Duodenal mucosa (tissue), 2 donors: ENCODE results near the gene RASGEF1C.
"Not testable (repeated sequence)": the region's sequence is repeated elsewhere in the genome, so short reads cannot be mapped to it uniquely, and the experiment has no call there.

ENCODE experiments used
- H3K27ac ChIP-seq: one replicate; pipeline ENCODE4 v1.7.0; 2013; ENCODE audit warnings: low read depth, low read length
- H3K27me3 ChIP-seq, 2 donors: one replicate each; pipeline ENCODE4 v1.7.0; 2013; ENCODE audit warnings: low read length in 2 of 2, control low read depth in 1 of 2; ENCODE audit not compliant: insufficient read depth in 2 of 2, control insufficient read depth in 1 of 2
- H3K36me3 ChIP-seq, 2 donors: one replicate each; pipeline ENCODE4 v1.7.0; 2013; ENCODE audit warnings: low read length in 2 of 2, control low read depth in 1 of 2; ENCODE audit not compliant: insufficient read depth in 2 of 2, control insufficient read depth in 1 of 2
- H3K4me1 ChIP-seq, 2 donors: one replicate each; pipeline ENCODE4 v1.7.0; 2013; ENCODE audit warnings: low read length in 2 of 2, control low read depth in 1 of 2; ENCODE audit not compliant: insufficient read depth in 2 of 2, control insufficient read depth in 1 of 2
- H3K4me3 ChIP-seq, 2 donors: one replicate each; pipeline ENCODE4 v1.7.0; 2013; ENCODE audit warnings: low read length in 2 of 2, low read depth in 1 of 2
- H3K9ac ChIP-seq, 2 donors: one replicate each; pipeline ENCODE4 v1.7.0; 2013; ENCODE audit warnings: low read length in 2 of 2, low read depth in 1 of 2
- H3K9me3 ChIP-seq, 2 donors: one replicate each; pipeline ENCODE4 v1.7.0; 2013; ENCODE audit warnings: low read length in 2 of 2, control low read depth in 1 of 2; ENCODE audit not compliant: control insufficient read depth in 1 of 2

RASGEF1C gene

DNA sequence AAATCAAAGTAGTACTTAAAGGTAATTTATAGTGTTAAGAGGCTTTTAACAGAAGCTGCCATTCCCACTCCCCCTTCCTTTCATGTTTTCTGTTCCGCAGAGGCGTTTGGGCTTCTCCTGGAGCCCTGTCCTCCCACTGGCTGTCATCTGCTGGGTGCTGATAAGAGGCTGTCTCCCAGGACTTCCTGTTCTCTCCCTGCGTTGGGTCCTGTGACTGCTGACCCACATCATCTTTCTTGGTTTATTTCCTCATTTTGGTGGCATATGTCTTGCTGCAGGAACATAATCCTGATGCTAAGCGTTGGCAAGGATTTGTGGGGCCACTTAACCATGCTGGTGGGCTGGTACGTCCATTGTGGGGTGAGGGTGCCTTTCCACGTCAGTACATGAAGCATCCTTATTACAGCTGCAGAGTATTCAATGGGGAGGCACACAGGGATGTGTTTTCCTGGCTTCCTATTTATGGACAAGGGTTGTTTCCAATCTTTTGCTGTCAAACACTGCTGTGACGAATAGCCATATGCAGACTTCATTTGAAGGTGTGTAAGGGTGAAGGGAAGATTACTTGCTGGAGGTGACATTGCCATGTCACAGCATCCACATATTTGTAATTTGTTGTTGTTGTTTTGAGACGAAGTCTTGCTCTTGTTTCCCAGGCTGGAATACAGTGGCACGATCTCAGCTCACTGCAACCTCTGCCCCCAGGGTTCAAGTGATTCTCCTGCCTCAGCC is 115.2 kb downstream of the RASGEF1C start:
- Histone ChIP-seq H3K9ac (no peak overlapping the region), H3K4me3 (no peak overlapping the region), H3K36me3 (no peaks in the 10 kb centered on the region), H3K27me3 (no peaks in the 10 kb centered on the region), H3K9me3 (no peaks in the 10 kb centered on the region), H3K27ac (no peak overlapping the region), H3K4me1 (peaks cover 0 to 8% of the 10 kb centered on the region in 2 donors)

DNA sequence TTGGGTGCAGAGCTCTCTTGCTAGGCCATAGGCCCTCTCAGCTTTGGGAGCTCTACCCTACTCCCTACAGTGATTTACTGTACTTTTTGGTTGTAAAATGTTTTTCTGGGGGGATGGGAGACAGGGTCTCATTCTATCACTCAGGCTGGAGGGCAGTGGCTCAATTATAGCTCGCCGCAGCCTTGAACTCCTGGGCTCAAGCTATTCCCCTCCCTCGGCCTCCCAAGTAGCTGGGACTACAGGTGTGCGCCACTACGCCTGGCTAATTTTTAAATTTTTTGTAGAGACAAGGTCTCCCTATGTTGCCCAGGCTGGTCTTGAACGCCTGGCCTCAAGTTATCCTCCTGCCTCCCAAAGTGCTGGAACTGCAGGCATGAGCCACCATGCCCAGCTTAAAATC is 115.8 kb downstream of the RASGEF1C start:
- H3K4me1 ChIP-seq, result peaks cover 0 to 8% of the 10 kb centered on the region in 2 donors
- H3K27me3 ChIP-seq, result no peaks in the 10 kb centered on the region
- no peak overlapping the region for H3K4me3 ChIP-seq
- no peak overlapping the region for H3K9ac ChIP-seq
- H3K9me3 ChIP-seq, result no peaks in the 10 kb centered on the region
- H3K27ac ChIP-seq, result no peak overlapping the region
- H3K36me3 ChIP-seq, result no peaks in the 10 kb centered on the region

DNA sequence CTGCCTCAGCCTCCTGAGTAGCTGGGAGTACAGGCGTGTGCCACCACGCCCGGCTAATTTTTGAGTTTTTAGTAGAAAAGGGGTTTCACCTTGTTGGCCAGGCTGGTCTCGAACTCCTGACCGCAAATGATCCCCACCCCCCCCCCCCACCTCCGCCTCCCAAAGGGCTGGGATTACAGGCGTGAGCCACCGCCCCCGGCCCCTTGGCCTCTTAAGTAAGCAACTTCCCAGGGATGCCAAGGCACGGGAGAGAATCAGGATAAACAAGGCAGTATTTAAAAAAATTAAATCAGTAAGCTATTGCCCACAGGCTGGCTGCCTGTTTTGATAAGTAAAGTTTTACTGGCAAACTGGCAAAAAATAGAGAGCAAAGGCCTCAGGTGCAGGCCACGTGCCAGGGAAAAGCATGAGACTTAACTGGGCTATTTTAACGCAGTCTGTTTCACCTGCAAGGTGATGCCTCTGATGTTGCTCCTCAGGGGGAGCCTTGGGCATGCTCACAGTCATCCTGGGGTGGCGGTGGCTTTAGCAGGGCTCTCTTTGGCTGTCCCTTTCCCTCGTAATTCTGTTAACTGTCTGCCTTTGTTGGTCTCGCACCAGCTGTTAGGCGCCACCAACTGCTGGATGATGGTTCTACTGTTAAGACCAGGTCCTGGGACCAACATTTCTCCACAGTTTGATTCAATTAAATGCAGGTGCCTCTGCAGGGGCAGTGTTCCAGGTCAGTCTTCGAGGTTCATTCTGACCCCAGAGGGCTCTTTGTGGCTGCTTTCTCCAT is 118.1 kb downstream of the RASGEF1C start:
- no peak overlapping the region for H3K9ac ChIP-seq
- H3K27ac ChIP-seq, result no peak overlapping the region
- H3K36me3 ChIP-seq, result no peaks in the 10 kb centered on the region
- H3K4me1 ChIP-seq, result peaks cover 0 to 8% of the 10 kb centered on the region in 2 donors
- peak overlapping the region in 1 of 2 donors; percentile 65 for H3K4me3 ChIP-seq
- H3K9me3 ChIP-seq, result no peaks in the 10 kb centered on the region
- no peaks in the 10 kb centered on the region for H3K27me3 ChIP-seq

DNA sequence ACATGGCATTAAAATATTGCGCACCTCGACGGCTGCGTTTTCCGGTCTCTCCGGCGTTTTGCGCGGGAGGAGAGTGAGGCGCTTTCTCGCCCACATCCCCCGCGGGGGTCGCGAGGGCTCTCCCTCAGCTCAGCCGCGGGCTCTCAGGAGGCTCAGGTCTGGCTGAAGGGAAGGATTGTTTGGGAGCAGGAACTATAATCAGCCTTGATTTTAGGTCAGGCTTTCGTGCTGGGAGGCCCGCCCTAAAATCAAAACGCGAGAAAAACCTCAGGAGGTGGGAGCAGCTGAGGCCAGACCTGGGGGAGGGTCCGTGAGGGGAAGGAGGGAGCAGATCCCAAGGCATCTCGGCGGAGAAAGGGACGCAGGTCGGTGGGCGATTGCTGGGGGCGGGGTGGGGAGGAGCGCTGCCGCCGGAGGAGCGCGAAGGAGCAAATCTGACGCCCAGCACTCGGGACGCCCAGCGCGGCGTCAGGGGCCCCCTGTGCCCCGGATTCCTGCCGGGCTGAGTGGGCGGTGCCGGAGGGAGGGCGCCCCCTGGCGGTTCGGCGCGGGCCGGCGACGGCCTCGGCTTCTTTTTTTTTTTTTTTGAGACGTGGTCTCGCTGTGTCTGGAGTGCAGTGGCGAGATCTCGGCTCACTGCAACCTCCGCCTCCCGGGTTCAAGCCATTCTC is 118.8 kb downstream of the RASGEF1C start:
- no peaks in the 10 kb centered on the region for H3K9me3 ChIP-seq
- peaks cover 0 to 10% of the 10 kb centered on the region in 2 donors for H3K4me1 ChIP-seq
- H3K27me3 ChIP-seq, result no peaks in the 10 kb centered on the region
- H3K9ac ChIP-seq, result peak overlapping the region; percentile 35 to 64
- peak overlapping the region; percentile 60 to 65 for H3K4me3 ChIP-seq
- no peaks in the 10 kb centered on the region for H3K36me3 ChIP-seq
- peak overlapping the region; percentile 36 for H3K27ac ChIP-seq

DNA sequence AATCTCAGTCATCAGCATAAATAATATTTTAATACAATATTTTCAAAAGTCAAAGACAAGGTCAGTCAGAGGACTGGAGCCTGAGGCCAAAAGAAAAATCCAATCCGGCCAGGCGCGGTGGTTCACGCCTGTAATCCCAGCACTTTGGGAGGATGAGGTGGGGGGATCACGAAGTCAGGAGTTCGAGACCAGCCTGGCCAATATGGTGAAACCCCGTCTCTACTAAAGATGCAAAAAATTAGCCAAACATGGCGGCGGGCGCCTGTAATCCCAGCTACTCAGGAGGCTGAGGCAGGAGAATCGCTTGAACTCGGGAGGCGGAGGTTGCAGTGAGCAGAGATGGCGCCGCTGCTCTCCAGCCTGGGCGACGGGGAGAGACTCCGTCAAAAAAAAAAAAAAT is 119.4 kb downstream of the RASGEF1C start:
- H3K27ac ChIP-seq, H3K9ac ChIP-seq, H3K36me3 ChIP-seq, H3K27me3 ChIP-seq, H3K9me3 ChIP-seq, H3K4me3 ChIP-seq: not testable (repeated sequence)
- peaks cover 3 to 14% of the 10 kb centered on the region in 2 donors for H3K4me1 ChIP-seq

DNA sequence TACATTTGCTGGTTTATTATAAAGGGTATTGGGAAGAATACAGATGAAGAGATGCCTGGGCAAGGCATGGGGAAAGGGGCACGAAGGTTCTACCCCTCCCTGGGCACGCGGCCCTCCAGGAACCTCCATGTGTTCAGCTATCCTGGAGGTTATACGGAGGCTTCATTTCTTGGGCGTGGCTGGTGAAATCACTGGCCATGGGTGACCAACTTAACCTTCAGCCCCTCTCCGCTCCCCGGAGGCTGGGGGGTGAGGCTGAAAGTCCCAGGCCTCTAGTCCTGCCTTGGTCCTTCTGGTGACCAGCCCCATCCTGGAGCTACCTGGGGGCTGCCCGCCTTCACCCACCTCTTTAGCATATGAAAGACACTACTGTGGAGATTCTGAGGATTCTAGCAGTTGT is 120.5 kb downstream of the RASGEF1C start:
- Histone ChIP-seq H3K27ac (no peak overlapping the region), H3K9me3 (no peaks in the 10 kb centered on the region), H3K4me1 (peaks cover 5 to 15% of the 10 kb centered on the region in 2 donors), H3K4me3 (no peak overlapping the region), H3K36me3 (no peaks in the 10 kb centered on the region), H3K27me3 (no peaks in the 10 kb centered on the region), H3K9ac (no peak overlapping the region)

DNA sequence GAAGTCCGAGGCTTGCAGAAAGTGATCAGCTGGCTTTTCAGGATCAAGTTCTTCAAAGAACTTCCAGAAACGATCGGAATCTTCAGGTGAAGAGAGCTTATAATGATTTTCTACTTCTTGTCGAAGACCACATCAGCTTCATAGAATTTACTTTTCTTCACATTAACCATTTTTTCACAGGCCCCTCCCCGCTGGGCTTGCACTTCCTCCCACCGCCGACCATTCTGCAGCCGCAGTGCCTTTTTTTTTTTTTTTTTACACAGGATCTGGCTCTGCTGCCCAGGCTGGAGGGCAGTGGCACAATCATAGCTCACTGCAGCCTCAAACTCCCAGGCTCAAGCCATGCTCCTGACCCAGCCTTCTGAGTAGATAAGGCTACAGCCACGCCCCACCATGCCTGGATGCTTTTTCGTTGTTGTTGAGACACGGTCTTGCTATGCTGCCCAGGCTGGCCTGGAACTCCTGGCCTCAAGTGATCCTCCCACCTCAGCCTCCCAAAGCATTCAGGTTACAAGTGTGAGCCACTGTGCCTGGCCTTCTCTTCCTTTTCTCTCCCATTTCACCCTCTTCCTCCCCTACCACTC is 122.1 kb downstream of the RASGEF1C start:
- no peaks in the 10 kb centered on the region for H3K36me3 ChIP-seq
- no peak overlapping the region for H3K4me3 ChIP-seq
- H3K27me3 ChIP-seq, result no peaks in the 10 kb centered on the region
- no peak overlapping the region for H3K9ac ChIP-seq
- no peak overlapping the region for H3K27ac ChIP-seq
- H3K4me1 ChIP-seq, result peaks cover 5 to 15% of the 10 kb centered on the region in 2 donors
- H3K9me3 ChIP-seq, result no peaks in the 10 kb centered on the region

DNA sequence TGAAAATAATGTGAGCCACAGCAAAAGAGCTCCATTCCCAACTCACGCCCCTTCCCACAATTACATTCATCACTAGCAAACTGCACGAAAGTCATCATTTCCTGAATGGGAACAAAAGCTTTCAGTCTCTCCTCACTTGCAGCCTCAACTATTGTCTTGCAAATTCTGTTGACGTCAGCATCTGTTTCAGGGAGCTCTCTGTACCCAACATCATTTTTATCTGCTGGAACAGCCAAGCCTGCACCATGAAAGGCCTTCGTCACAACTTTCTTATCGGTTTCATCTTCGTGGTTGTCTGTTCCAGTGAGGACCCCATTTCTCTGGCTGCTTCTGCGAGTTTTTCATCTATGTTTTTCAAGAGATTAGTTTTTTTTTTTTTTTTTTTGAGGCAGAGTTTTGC is 123.2 kb downstream of the RASGEF1C start:
- H3K9me3 ChIP-seq, result no peaks in the 10 kb centered on the region
- H3K4me1 ChIP-seq, result peaks cover 5 to 7% of the 10 kb centered on the region in 2 donors
- H3K4me3 ChIP-seq, result no peak overlapping the region

DNA sequence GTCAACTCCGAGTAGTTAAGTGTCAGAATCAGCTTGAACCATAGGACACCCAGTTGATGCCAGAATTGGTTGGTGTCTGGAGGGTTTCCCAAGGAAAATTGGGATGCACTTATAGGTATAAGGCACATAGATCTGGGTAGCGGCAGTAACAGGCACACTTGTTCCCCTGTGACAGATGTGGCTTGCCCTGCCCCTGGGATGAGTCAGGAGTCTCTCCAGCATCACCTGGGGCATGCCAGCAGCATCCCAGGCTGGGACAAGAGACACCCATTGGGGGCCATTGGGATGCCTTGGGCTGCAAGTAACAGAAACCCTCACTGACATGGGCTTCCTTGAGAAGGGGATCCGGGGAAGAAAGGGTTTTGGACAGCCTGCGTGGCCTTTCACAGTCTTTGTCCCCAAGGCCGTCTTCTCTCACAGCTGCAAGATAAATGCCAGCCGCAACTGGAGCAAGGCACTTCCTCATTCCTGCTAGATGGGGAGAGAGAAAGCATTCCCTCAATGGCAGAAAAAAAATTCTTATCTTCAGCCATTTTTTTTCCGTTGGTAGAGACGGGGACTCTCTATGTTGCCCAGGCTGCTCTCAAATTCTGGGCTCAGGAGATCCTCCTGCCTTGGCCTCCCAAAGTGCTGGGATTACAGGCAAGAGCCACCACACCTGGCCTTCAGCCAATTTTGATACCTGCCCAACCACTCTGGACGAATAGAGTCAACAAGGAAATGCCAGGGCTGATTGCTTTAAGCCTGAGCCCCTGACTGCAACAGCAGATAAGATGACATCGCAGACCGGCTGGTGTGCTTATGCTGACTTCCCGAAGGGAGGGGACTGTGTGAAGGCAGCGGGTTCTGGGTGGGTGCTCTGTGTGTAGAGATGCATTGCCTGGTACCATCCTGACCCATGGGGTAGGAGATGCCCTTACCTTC is 124.1 kb downstream of the RASGEF1C start:
- Histone ChIP-seq H3K4me3 (no peak overlapping the region), H3K4me1 (peaks cover 5 to 7% of the 10 kb centered on the region in 2 donors), H3K9me3 (no peaks in the 10 kb centered on the region), H3K9ac (no peak overlapping the region), H3K27ac (no peak overlapping the region), H3K36me3 (no peaks in the 10 kb centered on the region), H3K27me3 (peaks cover 0 to 3% of the 10 kb centered on the region in 2 donors)

More for the DNA sequence above, 123.2 kb downstream of the RASGEF1C start:
- no peaks in the 10 kb centered on the region for H3K27me3 ChIP-seq
- no peak overlapping the region for H3K27ac ChIP-seq
- no peak overlapping the region for H3K9ac ChIP-seq
- H3K36me3 ChIP-seq, result no peaks in the 10 kb centered on the region
